BLaER1 (cell line): ENCODE measurements around the gene MANSC1.

ENCODE experiments used
- H3K27ac ChIP-seq: shearing (Covaris generic); formaldehyde crosslinking; 2 replicates; pipeline ENCODE4 v1.8.1; 2022
- H3K27me3 ChIP-seq: shearing (Covaris generic); formaldehyde crosslinking; 2 replicates; pipeline ENCODE4 v1.8.1; 2022
- H3K36me3 ChIP-seq: shearing (Covaris generic); formaldehyde crosslinking; 2 replicates; pipeline ENCODE4 v1.8.1; 2022
- H3K4me1 ChIP-seq: shearing (Covaris generic); formaldehyde crosslinking; 2 replicates; pipeline ENCODE4 v1.8.1; 2022
- H3K4me2 ChIP-seq: shearing (Covaris generic); formaldehyde crosslinking; 2 replicates; pipeline ENCODE4 v1.8.1; 2022
- H3K4me3 ChIP-seq: shearing (Covaris generic); formaldehyde crosslinking; 2 replicates; pipeline ENCODE4 v1.8.1; 2022
- H3K9ac ChIP-seq: shearing (Covaris generic); formaldehyde crosslinking; 2 replicates; pipeline ENCODE4 v1.8.1; 2022
- H3K9me3 ChIP-seq: shearing (Covaris generic); formaldehyde crosslinking; 2 replicates; pipeline ENCODE4 v1.8.1; 2022
- H4K20me1 ChIP-seq: shearing (Covaris generic); formaldehyde crosslinking; 2 replicates; pipeline ENCODE4 v1.8.1; 2022
- Cebpa-rat ChIP-seq: shearing (Covaris generic); IDR thresholded peaks from 2 replicates; pipeline ENCODE4 v1.8.1; 2022

MANSC1 gene

GRCh38 chr12:12350868-12351463 lies 924 bp upstream of the MANSC1 start:
- peaks cover 16% of the 10 kb centered on the region for H3K4me1 ChIP-seq
- no peak for TF ChIP-seq Cebpa-rat
- no peaks in the 10 kb centered on the region for H3K36me3 ChIP-seq
- H4K20me1 ChIP-seq: no peaks in the 10 kb centered on the region
- H3K4me3 ChIP-seq: peak overlapping the region; percentile 67
- no peaks in the 10 kb centered on the region for H3K27me3 ChIP-seq
- no peaks in the 10 kb centered on the region for H3K9me3 ChIP-seq
- H3K27ac ChIP-seq: no peak overlapping the region
- peak overlapping the region; percentile 89 for H3K4me2 ChIP-seq
- H3K9ac ChIP-seq: no peak overlapping the region

- H3K9ac ChIP-seq: no peak overlapping the region
- H3K4me3 ChIP-seq: no peak overlapping the region
- TF ChIP-seq Cebpa-rat: no peak
- peaks cover 6% of the 10 kb centered on the region for H3K9me3 ChIP-seq
- H3K27me3 ChIP-seq: no peaks in the 10 kb centered on the region
- H3K27ac ChIP-seq: no peak overlapping the region
- H3K36me3 ChIP-seq: no peaks in the 10 kb centered on the region
- no peaks in the 10 kb centered on the region for H4K20me1 ChIP-seq
- peaks cover 14% of the 10 kb centered on the region for H3K4me1 ChIP-seq
- H3K4me2 ChIP-seq: no peak overlapping the region
Observed at GRCh38 chr12:12338527-12339168, 11.4 kb downstream of the MANSC1 start.

- Histone ChIP-seq H3K27me3 (no peaks in the 10 kb centered on the region), H3K9me3 (0 out of 2 replicates have a peak, but pooled peaks cover under 1% of the 10 kb centered on the region), H3K4me2 (no peak overlapping the region), H3K36me3 (no peaks in the 10 kb centered on the region), H3K9ac (no peak overlapping the region), H3K4me3 (no peak overlapping the region), H3K4me1 (peaks cover 30% of the 10 kb centered on the region), H4K20me1 (no peaks in the 10 kb centered on the region), H3K27ac (no peak overlapping the region)
- no peak for TF ChIP-seq Cebpa-rat
Observed at GRCh38 chr12:12336511-12336910, 13.5 kb downstream of the MANSC1 start.

GRCh38 chr12:12336049-12336411 lies 14.0 kb downstream of the MANSC1 start:
- Histone ChIP-seq H3K4me3 (no peak overlapping the region), H3K27ac (no peak overlapping the region), H3K4me1 (peaks cover 30% of the 10 kb centered on the region), H4K20me1 (no peaks in the 10 kb centered on the region), H3K36me3 (no peaks in the 10 kb centered on the region), H3K9me3 (no peaks in the 10 kb centered on the region), H3K9ac (no peak overlapping the region), H3K27me3 (no peaks in the 10 kb centered on the region), H3K4me2 (no peak overlapping the region)
- TF ChIP-seq Cebpa-rat: no peak

- Histone ChIP-seq H3K27me3 (no peaks in the 10 kb centered on the region), H3K4me2 (peak overlapping the region; percentile 60), H3K27ac (no peak overlapping the region), H3K36me3 (no peaks in the 10 kb centered on the region), H3K4me3 (no peak overlapping the region), H4K20me1 (no peaks in the 10 kb centered on the region), H3K9ac (no peak overlapping the region), H3K9me3 (no peaks in the 10 kb centered on the region), H3K4me1 (peaks cover 30% of the 10 kb centered on the region)
- TF ChIP-seq Cebpa-rat: no peak
Observed at GRCh38 chr12:12334367-12335040, 15.5 kb downstream of the MANSC1 start.

GRCh38 chr12:12333407-12334366 lies 16.4 kb downstream of the MANSC1 start:
- H3K4me2 ChIP-seq: peak overlapping the region; percentile 60
- no peaks in the 10 kb centered on the region for H3K9me3 ChIP-seq
- no peak overlapping the region for H3K4me3 ChIP-seq
- no peak overlapping the region for H3K9ac ChIP-seq
- H3K36me3 ChIP-seq: no peaks in the 10 kb centered on the region
- 0 out of 2 replicates have a peak overlapping the region, but pooled peaks have one; percentile 54 for H3K27ac ChIP-seq
- H4K20me1 ChIP-seq: no peaks in the 10 kb centered on the region
- no peak for TF ChIP-seq Cebpa-rat
- H3K4me1 ChIP-seq: peaks cover 30% of the 10 kb centered on the region
- H3K27me3 ChIP-seq: no peaks in the 10 kb centered on the region

- H3K4me2 ChIP-seq: no peak overlapping the region
- no peaks in the 10 kb centered on the region for H4K20me1 ChIP-seq
- H3K4me3 ChIP-seq: no peak overlapping the region
Observed at GRCh38 chr12:12331896-12332295, 18.1 kb downstream of the MANSC1 start.

GRCh38 chr12:12331244-12331771 lies 18.7 kb downstream of the MANSC1 start:
- Histone ChIP-seq H3K36me3 (no peaks in the 10 kb centered on the region), H3K4me1 (peaks cover 37% of the 10 kb centered on the region), H4K20me1 (no peaks in the 10 kb centered on the region), H3K4me3 (no peak overlapping the region), H3K27ac (no peak overlapping the region), H3K4me2 (no peak overlapping the region), H3K27me3 (no peaks in the 10 kb centered on the region), H3K9me3 (no peaks in the 10 kb centered on the region), H3K9ac (no peak overlapping the region)
- no peak for TF ChIP-seq Cebpa-rat

More at GRCh38 chr12:12331896-12332295, 18.1 kb downstream of the MANSC1 start:
- H3K9ac ChIP-seq: no peak overlapping the region
- H3K9me3 ChIP-seq: no peaks in the 10 kb centered on the region
- peaks cover 37% of the 10 kb centered on the region for H3K4me1 ChIP-seq
- no peaks in the 10 kb centered on the region for H3K27me3 ChIP-seq
- no peak overlapping the region for H3K27ac ChIP-seq
- no peaks in the 10 kb centered on the region for H3K36me3 ChIP-seq
- TF ChIP-seq Cebpa-rat: no peak

GRCh38 chr12:12327802-12328201 lies 22.2 kb downstream of the MANSC1 start:
- H4K20me1 ChIP-seq: no peaks in the 10 kb centered on the region
- no peaks in the 10 kb centered on the region for H3K36me3 ChIP-seq
- no peak for TF ChIP-seq Cebpa-rat
- H3K4me3 ChIP-seq: no peak overlapping the region
- no peaks in the 10 kb centered on the region for H3K27me3 ChIP-seq
- no peak overlapping the region for H3K9ac ChIP-seq
- H3K4me1 ChIP-seq: peaks cover 14% of the 10 kb centered on the region
- peak overlapping the region; percentile 10 for H3K4me2 ChIP-seq
- H3K27ac ChIP-seq: 0 out of 2 replicates have a peak overlapping the region, but pooled peaks have one; percentile 8
- H3K9me3 ChIP-seq: no peaks in the 10 kb centered on the region
